Hepatocyte (in vitro differentiated cells): Measurements from ENCODE around the gene CLEC4F. TPM values are rescaled to one million over a fixed set of nuclear protein-coding genes. Genes with fewer than 3 reads are reported as not detected.

Experiments
- DNase-seq: peaks from one replicate; pipeline ENCODE4 v3.0.0-alpha.2; 2016; ENCODE audit warnings: low spot score
- H2AFZ ChIP-seq: fragments of 200-600 bp; sonication (generic); 2 replicates; pipeline ENCODE4 v1.6.0; 2016; ENCODE audit warnings: antibody characterized with exemption, mild to moderate bottlenecking
- H3K27ac ChIP-seq: fragments of 200-600 bp; sonication (generic); 2 replicates; pipeline ENCODE4 v1.5.1; 2016; ENCODE audit warnings: mild to moderate bottlenecking
- H3K27me3 ChIP-seq: fragments of 200-600 bp; sonication (generic); 2 replicates; pipeline ENCODE4 v1.6.1; 2016
- H3K36me3 ChIP-seq: fragments of 200-600 bp; sonication (generic); replicated peaks from 2 replicates; pipeline ENCODE4 v1.5.1; 2016; ENCODE audit warnings: low read depth; ENCODE audit not compliant: insufficient read depth
- H3K4me1 ChIP-seq: fragments of 200-600 bp; sonication (generic); 2 replicates; pipeline ENCODE4 v1.5.1; 2016; ENCODE audit warnings: mild to moderate bottlenecking, moderate library complexity; ENCODE audit not compliant: insufficient read depth
- H3K4me2 ChIP-seq: fragments of 200-600 bp; sonication (generic); 2 replicates; pipeline ENCODE4 v1.6.0; 2016
- H3K4me3 ChIP-seq: fragments of 200-600 bp; sonication (generic); 2 replicates; pipeline ENCODE4 v1.5.1; 2016; ENCODE audit warnings: mild to moderate bottlenecking
- H3K79me2 ChIP-seq: fragments of 200-600 bp; sonication (generic); 2 replicates; pipeline ENCODE4 v1.6.0; 2017; ENCODE audit warnings: mild to moderate bottlenecking
- H3K9me2 ChIP-seq: fragments of 200-600 bp; sonication (generic); replicated peaks from 2 replicates; pipeline ENCODE4 v1.6.0; 2017; ENCODE audit warnings: mild to moderate bottlenecking; ENCODE audit not compliant: insufficient read depth
- H3K9me3 ChIP-seq: fragments of 200-600 bp; sonication (generic); 2 replicates; pipeline ENCODE4 v1.5.1; 2016; ENCODE audit warnings: low read depth, mild to moderate bottlenecking
- H4K20me1 ChIP-seq: fragments of 200-600 bp; sonication (generic); 2 replicates; pipeline ENCODE4 v1.6.0; 2016; ENCODE audit warnings: mild to moderate bottlenecking; ENCODE audit not compliant: insufficient read depth, poor library complexity, severe bottlenecking
- CTCF ChIP-seq: fragments of 200-600 bp; sonication (generic); IDR thresholded peaks from 2 replicates; pipeline ENCODE4 v1.5.1; 2016; ENCODE audit warnings: antibody characterized with exemption, mild to moderate bottlenecking; ENCODE audit not compliant: poor library complexity
- EZH2 ChIP-seq: fragments of 200-600 bp; sonication (generic); IDR thresholded peaks from 2 replicates; pipeline ENCODE4 v1.6.1; 2016; ENCODE audit warnings: antibody characterized with exemption, mild to moderate bottlenecking, borderline replicate concordance
- EZH2phosphoT487 ChIP-seq: fragments of 200-600 bp; sonication (generic); IDR thresholded peaks from one replicate; pipeline ENCODE4 v1.6.1; 2018; ENCODE audit warnings: antibody characterized with exemption, mild to moderate bottlenecking, low read depth, moderate library complexity; ENCODE audit not compliant: unreplicated experiment, severe bottlenecking
- WGBS: methylation state at CpG from one replicate; pipeline ENCODE4 v1.1.6; 2016; ENCODE audit warnings: low lambda C conversion rate; ENCODE audit errors: missing lambda C conversion rate; 5-methylcytosine and 5-hydroxymethylcytosine counted together
- polyA plus RNA-seq: library from polyadenylated mRNA; unstranded; fragments of >200 nt; fragmentation: Nextera tagmentation; extraction: Ambion mirVana; gene quantifications from 2 replicates; pipeline ENCODE4 v1.2.1, GENCODE V29; 2016
- total RNA-seq: library from RNA; depleted of rRNA; stranded (reverse); fragments of >200 nt; gene quantifications from 2 replicates; pipeline ENCODE4 v1.2.3, GENCODE V29; 2014

CLEC4F gene
- total and polyA plus RNA-seq, 2 experiments from 2014 or later = not detected

- no peak for DNase-seq
- H3K27me3 ChIP-seq = no peaks in the 10 kb centered on the region
- no peaks in the 10 kb centered on the region for H3K79me2 ChIP-seq
- TF ChIP-seq EZH2phosphoT487 = no peak
- TF ChIP-seq EZH2 = no peak
- TF ChIP-seq CTCF = no peak
- no peaks in the 10 kb centered on the region for H3K4me1 ChIP-seq
- no peaks in the 10 kb centered on the region for H3K36me3 ChIP-seq
- H3K4me2 ChIP-seq = no peak overlapping the region
- H3K27ac ChIP-seq = no peak overlapping the region
- no peak overlapping the region for H3K4me3 ChIP-seq
- WGBS = 82% methylated on average over 4 of the region's 4 CpGs
- H2AFZ ChIP-seq = no peak overlapping the region
- H4K20me1 ChIP-seq = no peaks in the 10 kb centered on the region
- H3K9me3 ChIP-seq = no peaks in the 10 kb centered on the region
- H3K9me2 ChIP-seq = no peaks in the 10 kb centered on the region
Observed at GRCh38 chr2:70826696-70827350, 6.4 kb upstream of the CLEC4F start.

- Histone ChIP-seq H3K4me1 (no peaks in the 10 kb centered on the region), H3K4me2 (no peak overlapping the region), H3K36me3 (no peaks in the 10 kb centered on the region), H3K4me3 (no peak overlapping the region), H4K20me1 (no peaks in the 10 kb centered on the region), H2AFZ (no peak overlapping the region), H3K79me2 (no peaks in the 10 kb centered on the region), H3K9me3 (no peaks in the 10 kb centered on the region), H3K9me2 (no peaks in the 10 kb centered on the region), H3K27me3 (no peaks in the 10 kb centered on the region), H3K27ac (no peak overlapping the region)
- no peak for DNase-seq
- TF ChIP-seq EZH2 = no peak
- TF ChIP-seq CTCF = no peak
- no peak for TF ChIP-seq EZH2phosphoT487
- 96% methylated on average over 5 of the region's 5 CpGs for WGBS
Observed at GRCh38 chr2:70823249-70823648, 2.9 kb upstream of the CLEC4F start.

- no peak for TF ChIP-seq EZH2phosphoT487
- no peak for TF ChIP-seq EZH2
- TF ChIP-seq CTCF = no peak
- 90% methylated on average over 8 of the region's 8 CpGs for WGBS
Observed at GRCh38 chr2:70822843-70823242, 2.4 kb upstream of the CLEC4F start.

More at GRCh38 chr2:70822843-70823242, 2.4 kb upstream of the CLEC4F start:
- Histone ChIP-seq H3K79me2 (no peaks in the 10 kb centered on the region), H3K4me1 (no peaks in the 10 kb centered on the region), H3K27me3 (no peaks in the 10 kb centered on the region), H2AFZ (no peak overlapping the region), H3K9me3 (no peaks in the 10 kb centered on the region), H3K4me3 (no peak overlapping the region), H3K36me3 (no peaks in the 10 kb centered on the region), H3K4me2 (no peak overlapping the region), H3K27ac (no peak overlapping the region), H3K9me2 (no peaks in the 10 kb centered on the region), H4K20me1 (no peaks in the 10 kb centered on the region)
- DNase-seq = no peak
